Measurements from ENCODE around the gene USF2. TPM values are rescaled to one million over a fixed set of nuclear protein-coding genes. Genes with fewer than 3 reads are reported as not detected.

USF2 gene
- total RNA-seq, 4 donors from 2014 or later: 98.9 to 133 (median 126) TPM

- Histone ChIP-seq H3K27me3 (no peaks in the 10 kb centered on the region), H3K4me3 (replicated peaks in 1 of 3) (no peak overlapping the region), H3K27ac (no peak overlapping the region), H3K9me3 (no peaks in the 10 kb centered on the region), H3K4me1 (peaks cover 0 to 2% of the 10 kb centered on the region in 2 donors), H3K36me3 (no peaks in the 10 kb centered on the region)
- 63 to 80% methylated on average over 5 to 6 of the region's 6 CpGs for WGBS, 2 donors
- no peak for TF ChIP-seq POLR2A (IDR thresholded peaks at IDR 0.05)
- TF ChIP-seq CTCF (IDR thresholded peaks at IDR 0.05): no peak
- intact Hi-C loops (cut with DNase I): no loop called here
- no peak for DNase-seq
Measured at GRCh38 chr19:35223084-35223790, 45.5 kb upstream of the USF2 start.

GRCh38 chr19:35223862-35224505 is 44.8 kb upstream of the USF2 start:
- H3K27me3 ChIP-seq: no peaks in the 10 kb centered on the region
- H3K9me3 ChIP-seq: no peaks in the 10 kb centered on the region
- DNase-seq: no peak
- intact Hi-C loops (cut with DNase I): no loop called here
- TF ChIP-seq CTCF (IDR thresholded peaks at IDR 0.05): no peak
- no peak for TF ChIP-seq POLR2A (IDR thresholded peaks at IDR 0.05)
- H3K36me3 ChIP-seq: no peaks in the 10 kb centered on the region
- H3K4me1 ChIP-seq: peaks cover 0 to 2% of the 10 kb centered on the region in 2 donors
- H3K27ac ChIP-seq: no peak overlapping the region
- WGBS, 2 donors: 62 to 85% methylated on average over 4 of the region's 4 CpGs
- H3K4me3 ChIP-seq (replicated peaks in 1 of 3): no peak overlapping the region

- no peak overlapping the region for H3K4me3 ChIP-seq (replicated peaks in 1 of 3)
- H3K4me1 ChIP-seq: peaks cover 0 to 2% of the 10 kb centered on the region in 2 donors
- no peak overlapping the region for H3K27ac ChIP-seq
- intact Hi-C loops (cut with DNase I): no loop called here
- 63 to 64% methylated on average over 14 to 23 of the region's 41 CpGs for WGBS, 2 donors
- no peaks in the 10 kb centered on the region for H3K36me3 ChIP-seq
- H3K9me3 ChIP-seq: no peaks in the 10 kb centered on the region
- H3K27me3 ChIP-seq: no peaks in the 10 kb centered on the region
- DNase-seq: no peak
- TF ChIP-seq CTCF (IDR thresholded peaks at IDR 0.05) (no peak), POLR2A (IDR thresholded peaks at IDR 0.05) (no peak)
Measured at GRCh38 chr19:35224681-35225571, 43.8 kb upstream of the USF2 start.

- H3K36me3 ChIP-seq: no peaks in the 10 kb centered on the region
- no peaks in the 10 kb centered on the region for H3K27me3 ChIP-seq
- DNase-seq: no peak
- TF ChIP-seq CTCF (IDR thresholded peaks at IDR 0.05) (no peak), POLR2A (IDR thresholded peaks at IDR 0.05) (no peak)
- H3K27ac ChIP-seq: no peak overlapping the region
- no peaks in the 10 kb centered on the region for H3K9me3 ChIP-seq
- H3K4me3 ChIP-seq (replicated peaks in 1 of 3): no peak overlapping the region
- H3K4me1 ChIP-seq: peaks cover 0 to 2% of the 10 kb centered on the region in 2 donors
- intact Hi-C loops (cut with DNase I): no loop called here
- WGBS, 2 donors: 88 to 94% methylated on average over 6 of the region's 6 CpGs
Measured at GRCh38 chr19:35225951-35226350, 42.8 kb upstream of the USF2 start.

Measured in thyroid gland (tissue), 4 donors.